Neural progenitor cell (in vitro differentiated cells): ENCODE measurements around the gene EID1. TPM values are rescaled to one million over a fixed set of nuclear protein-coding genes. Genes with fewer than 3 reads are reported as not detected.

ENCODE experiments used
- DNase-seq: peaks from one replicate; pipeline ENCODE4 v3.0.0-alpha.2; 2016; ENCODE audit warnings: low spot score
- H2AFZ ChIP-seq: fragments of 200-600 bp; sonication (generic); replicated peaks from 2 replicates; pipeline ENCODE4 v1.6.1; 2016; ENCODE audit warnings: antibody characterized with exemption
- H3F3A ChIP-seq: fragments of 200-600 bp; sonication (generic); 2 replicates; pipeline ENCODE4 v1.6.1; 2016; ENCODE audit warnings: antibody characterized with exemption, low read depth
- H3K27ac ChIP-seq: fragments of 200-600 bp; sonication (generic); 2 replicates; pipeline ENCODE4 v1.5.1; 2016; ENCODE audit warnings: mild to moderate bottlenecking
- H3K27me3 ChIP-seq: fragments of 200-600 bp; sonication (generic); 2 replicates; pipeline ENCODE4 v1.6.1; 2016; ENCODE audit warnings: mild to moderate bottlenecking, moderate library complexity
- H3K36me3 ChIP-seq: fragments of 200-600 bp; sonication (generic); 2 replicates; pipeline ENCODE4 v1.5.1; 2016
- H3K4me1 ChIP-seq: fragments of 200-600 bp; sonication (generic); 2 replicates; pipeline ENCODE4 v1.6.1; 2016; ENCODE audit warnings: mixed run types
- H3K4me2 ChIP-seq: fragments of 200-600 bp; sonication (generic); 2 replicates; pipeline ENCODE4 v1.6.1; 2016
- H3K4me3 ChIP-seq: fragments of 200-600 bp; sonication (generic); 2 replicates; pipeline ENCODE4 v1.5.1; 2016
- H3K79me2 ChIP-seq: fragments of 200-600 bp; sonication (generic); 2 replicates; pipeline ENCODE4 v1.6.1; 2016; ENCODE audit warnings: low read depth
- H3K9ac ChIP-seq: fragments of 200-600 bp; sonication (generic); 2 replicates; pipeline ENCODE4 v1.6.1; 2016
- H3K9me3 ChIP-seq: fragments of 200-600 bp; sonication (generic); 2 replicates; pipeline ENCODE4 v1.5.1; 2016; ENCODE audit warnings: low read depth
- H4K20me1 ChIP-seq: fragments of 200-600 bp; sonication (generic); 2 replicates; pipeline ENCODE4 v1.6.1; 2016; ENCODE audit warnings: low read depth
- H3K27ac Mint-ChIP-seq: 3 replicates; pipeline ENCODE4 v1.8.0; 2021; ENCODE audit warnings: mixed read lengths
- H3K27me3 Mint-ChIP-seq: 2 replicates; pipeline ENCODE4 v1.8.0; 2022; ENCODE audit warnings: low read depth, mild to moderate bottlenecking, inconsistent platforms, moderate library complexity, mixed read lengths; ENCODE audit not compliant: insufficient read depth
- H3K36me3 Mint-ChIP-seq: 3 replicates; pipeline ENCODE4 v1.8.0; 2021; ENCODE audit warnings: mixed read lengths
- H3K4me1 Mint-ChIP-seq: 3 replicates; pipeline ENCODE4 v1.8.0; 2021; ENCODE audit warnings: mixed read lengths
- H3K4me3 Mint-ChIP-seq: 3 replicates; pipeline ENCODE4 v1.8.0; 2021; ENCODE audit warnings: mild to moderate bottlenecking, moderate library complexity, mixed read lengths
- H3K9me3 Mint-ChIP-seq: 3 replicates; pipeline ENCODE4 v1.8.0; 2020; ENCODE audit warnings: mixed read lengths
- CTCF ChIP-seq: fragments of 200-600 bp; sonication (generic); IDR thresholded peaks from 2 replicates; pipeline ENCODE4 v1.5.1; 2017; ENCODE audit warnings: antibody characterized with exemption, mild to moderate bottlenecking
- EZH2 ChIP-seq: fragments of 200-600 bp; sonication (generic); IDR thresholded peaks from 2 replicates; pipeline ENCODE4 v1.6.1; 2017; ENCODE audit warnings: antibody characterized with exemption, mild to moderate bottlenecking, moderate library complexity
- EZH2phosphoT487 ChIP-seq: fragments of 200-600 bp; sonication (generic); IDR thresholded peaks from 2 replicates; pipeline ENCODE4 v1.6.1; 2017; ENCODE audit warnings: antibody characterized with exemption
- total RNA-seq: library from RNA; depleted of rRNA; stranded (reverse); fragments of >200 nt; gene quantifications from 2 replicates; pipeline ENCODE4 v1.2.3, GENCODE V29; 2015; ENCODE audit warnings: low replicate concordance

The EID1 gene
- total RNA-seq, 1 donor from 2014 or later: 292 TPM

- peak overlapping the region; percentile 64 for H2AFZ ChIP-seq
- no peaks in the 10 kb centered on the region for H4K20me1 ChIP-seq
- H3K4me1 ChIP-seq: peaks cover 34% of the 10 kb centered on the region
- H3F3A ChIP-seq: peaks cover 5% of the 10 kb centered on the region
- H3K36me3 ChIP-seq: no peaks in the 10 kb centered on the region
- H3K4me2 ChIP-seq: peak overlapping the region; percentile 53
- Mint-ChIP-seq H3K36me3 (no peaks in the 10 kb centered on the region), H3K4me3 (no peak overlapping the region), H3K9me3 (no peaks in the 10 kb centered on the region), H3K27me3 (no peaks in the 10 kb centered on the region), H3K4me1 (peaks cover 18% of the 10 kb centered on the region), H3K27ac (peak overlapping the region; percentile 29)
- H3K4me3 ChIP-seq: no peak overlapping the region
- TF ChIP-seq CTCF (no peak), EZH2 (no peak), EZH2phosphoT487 (no peak)
- no peak overlapping the region for H3K9ac ChIP-seq
- DNase-seq: no peak
- H3K27ac ChIP-seq: no peak overlapping the region
- no peaks in the 10 kb centered on the region for H3K79me2 ChIP-seq
- peaks cover 4% of the 10 kb centered on the region for H3K27me3 ChIP-seq
- no peaks in the 10 kb centered on the region for H3K9me3 ChIP-seq
Observed at GRCh38 chr15:48866141-48866563, 11.8 kb upstream of the EID1 start.

- TF ChIP-seq EZH2: no peak
- no peak for TF ChIP-seq CTCF
- no peak for TF ChIP-seq EZH2phosphoT487
- Histone ChIP-seq H3K27me3 (peaks cover 8% of the 10 kb centered on the region), H3K4me3 (no peak overlapping the region), H2AFZ (no peak overlapping the region), H3K36me3 (no peaks in the 10 kb centered on the region), H3K79me2 (no peaks in the 10 kb centered on the region), H3K4me2 (no peak overlapping the region), H3F3A (no peaks in the 10 kb centered on the region), H3K27ac (no peak overlapping the region), H3K9ac (no peak overlapping the region), H3K4me1 (peaks cover 24% of the 10 kb centered on the region), H3K9me3 (no peaks in the 10 kb centered on the region), H4K20me1 (no peaks in the 10 kb centered on the region)
- Mint-ChIP-seq H3K4me3 (no peak overlapping the region), H3K27ac (no peak overlapping the region), H3K27me3 (no peaks in the 10 kb centered on the region), H3K9me3 (no peaks in the 10 kb centered on the region), H3K4me1 (peaks cover 18% of the 10 kb centered on the region), H3K36me3 (no peaks in the 10 kb centered on the region)
- DNase-seq: no peak
Observed at GRCh38 chr15:48868023-48868422, 9.9 kb upstream of the EID1 start.

- H4K20me1 ChIP-seq: no peaks in the 10 kb centered on the region
- no peaks in the 10 kb centered on the region for H3K36me3 ChIP-seq
- DNase-seq: no peak
- Mint-ChIP-seq H3K9me3 (no peaks in the 10 kb centered on the region), H3K27ac (no peak overlapping the region), H3K36me3 (no peaks in the 10 kb centered on the region), H3K27me3 (peaks cover 3% of the 10 kb centered on the region), H3K4me3 (no peak overlapping the region), H3K4me1 (peaks cover 18% of the 10 kb centered on the region)
- H3K4me3 ChIP-seq: no peak overlapping the region
- no peaks in the 10 kb centered on the region for H3K9me3 ChIP-seq
- H3K27me3 ChIP-seq: peaks cover 8% of the 10 kb centered on the region
- no peak overlapping the region for H2AFZ ChIP-seq
- no peak overlapping the region for H3K4me2 ChIP-seq
- TF ChIP-seq EZH2phosphoT487 (no peak), CTCF (no peak), EZH2 (no peak)
- peaks cover 23% of the 10 kb centered on the region for H3K4me1 ChIP-seq
- H3K9ac ChIP-seq: no peak overlapping the region
- no peaks in the 10 kb centered on the region for H3K79me2 ChIP-seq
- H3K27ac ChIP-seq: no peak overlapping the region
- no peaks in the 10 kb centered on the region for H3F3A ChIP-seq
Observed at GRCh38 chr15:48868536-48868935, 9.4 kb upstream of the EID1 start.
